HG02588 (cell line): ENCODE results near the gene DGLUCY.
"Not testable (repeated sequence)": the region's sequence is repeated elsewhere in the genome, so short reads cannot be mapped to it uniquely, and the experiment has no call there.

Experiments
- ATAC-seq: cut with Tn5 transposase; IDR thresholded peaks from one replicate; pipeline ENCODE4 v1.9.1; 2021; ENCODE audit warnings: mild to moderate bottlenecking, moderate library complexity; ENCODE audit not compliant: unreplicated experiment

The DGLUCY gene

DNA sequence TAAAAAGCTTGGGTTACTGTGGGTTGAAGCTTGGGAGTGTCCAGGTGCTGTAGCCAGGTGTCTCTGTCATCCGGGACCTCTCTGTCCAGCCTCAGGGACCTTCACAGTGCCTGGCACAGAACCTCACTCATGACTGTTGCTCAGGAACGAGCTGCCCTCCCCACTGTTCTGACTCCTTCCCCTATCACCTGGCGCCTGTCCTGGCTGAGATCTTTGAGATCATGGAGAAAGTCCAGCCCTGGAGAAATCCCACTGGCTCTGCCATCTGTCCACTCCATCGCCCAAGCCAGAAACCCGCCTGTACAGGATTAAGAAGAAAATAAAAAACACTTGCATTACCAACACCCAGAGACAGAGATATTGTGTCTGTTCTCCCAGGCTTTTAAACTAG is 53.5 kb downstream of the DGLUCY start:
- ATAC-seq = no peak

DNA sequence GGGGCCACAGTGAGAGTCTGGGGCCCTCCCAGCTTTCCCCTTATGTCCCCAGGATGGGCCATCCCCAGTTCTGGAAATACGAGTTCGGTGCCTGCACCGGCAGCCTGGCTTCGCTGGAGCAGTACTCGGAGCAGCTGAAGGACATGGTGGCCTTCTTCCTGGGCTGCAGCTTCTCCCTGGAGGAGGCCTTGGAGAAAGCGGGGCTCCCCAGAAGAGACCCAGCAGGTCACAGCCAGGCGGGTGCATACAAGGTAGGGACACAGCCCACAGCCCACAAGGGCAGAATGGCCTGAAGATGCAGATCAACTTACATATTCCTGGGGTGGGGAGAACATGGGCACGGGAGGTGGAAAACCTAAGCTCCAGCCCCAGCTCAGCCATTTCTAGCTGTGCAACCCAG is 56.1 kb downstream of the DGLUCY start:
- ATAC-seq = no peak

- ATAC-seq = no peak
Measured at GRCh38 chr14:91170504-91171121, 56.7 kb downstream of the DGLUCY start.

DNA sequence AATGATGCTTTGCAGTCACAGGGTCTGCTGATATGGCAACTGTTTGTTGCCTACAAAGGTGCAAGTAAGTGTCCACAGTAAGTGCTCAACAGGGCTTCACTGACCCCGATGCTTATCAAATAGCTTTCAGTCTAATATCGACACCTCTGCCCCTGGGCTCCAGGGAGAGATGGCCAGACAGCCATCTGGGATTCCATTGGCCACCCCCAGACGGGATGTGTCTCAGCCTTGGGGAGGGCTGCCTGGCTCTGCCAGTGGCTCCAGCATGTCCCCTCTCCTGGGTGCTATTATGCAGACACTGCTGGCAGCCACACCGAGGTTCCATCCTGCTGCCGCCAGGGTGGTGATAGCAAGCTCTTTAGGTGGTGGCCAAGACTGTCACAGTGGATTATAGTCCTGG is 57.4 kb downstream of the DGLUCY start:
- no peak for ATAC-seq

DNA sequence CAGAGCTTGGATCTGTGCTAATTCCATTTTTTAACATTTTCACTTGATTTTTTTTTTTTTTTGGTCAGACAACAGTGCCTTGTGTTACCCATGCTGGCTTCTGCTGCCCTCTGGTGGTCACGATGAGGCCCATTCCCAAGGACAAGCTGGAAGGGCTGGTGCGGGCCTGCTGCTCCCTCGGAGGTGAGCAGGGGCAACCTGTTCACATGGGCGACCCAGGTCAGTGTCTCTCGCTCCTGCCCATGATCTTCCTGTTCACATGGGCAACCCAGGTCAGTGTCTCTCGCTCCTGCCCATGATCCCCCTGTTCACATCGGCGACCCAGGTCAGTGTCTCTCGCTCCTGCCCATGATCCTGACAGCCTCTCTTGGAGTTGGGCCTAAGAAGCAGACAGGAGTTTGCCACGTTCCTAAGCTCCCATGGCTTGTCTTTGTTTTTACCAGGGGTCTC is 59.4 kb downstream of the DGLUCY start:
- ATAC-seq = no peak

GRCh38 chr14:91173904-91174303 is 60.0 kb downstream of the DGLUCY start:
- ATAC-seq = no peak

DNA sequence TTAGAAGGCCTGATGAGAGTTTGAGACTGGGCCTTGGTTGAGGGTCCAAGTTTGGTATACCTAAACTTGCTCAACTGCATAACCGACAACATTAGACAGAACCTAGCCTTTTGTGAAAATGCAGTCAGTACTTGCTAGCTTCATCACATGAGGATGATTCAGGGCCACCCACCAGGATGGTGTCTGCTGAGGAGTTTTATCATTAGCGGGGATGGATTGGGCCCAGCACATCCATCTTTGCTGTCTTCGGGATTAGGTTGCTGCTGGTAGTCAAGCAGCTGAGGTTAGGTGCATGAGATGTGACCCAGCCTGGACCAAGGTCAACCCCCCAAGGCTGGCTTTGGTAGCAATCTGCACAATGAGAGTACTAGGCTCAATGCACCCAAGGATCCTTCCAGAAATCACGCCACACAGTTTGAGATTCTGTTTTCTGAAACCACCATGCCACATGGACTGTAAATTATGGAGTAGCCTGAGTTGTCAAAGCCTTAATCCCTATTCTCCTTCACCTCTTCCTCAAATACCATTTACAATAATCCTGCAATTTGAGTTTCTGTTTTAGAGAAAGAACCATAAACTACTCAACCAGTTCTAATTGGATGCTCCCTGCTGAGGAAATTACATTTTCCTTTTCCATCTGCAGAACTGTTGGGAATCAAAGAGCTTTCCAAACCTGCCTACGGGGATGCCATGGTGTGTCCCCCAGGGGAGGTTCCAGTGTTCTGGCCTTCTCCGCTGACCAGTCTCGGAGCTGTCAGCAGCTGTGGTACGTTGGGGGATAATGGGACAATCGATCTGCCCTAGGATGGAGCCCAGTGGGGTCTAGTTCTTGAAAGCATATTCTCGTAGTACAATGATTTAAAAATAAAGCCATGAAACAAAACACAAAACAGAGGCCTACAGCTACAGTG is 61.7 kb downstream of the DGLUCY start:
- ATAC-seq = no peak

- ATAC-seq = no peak
Measured at GRCh38 chr14:91177073-91178034, 63.5 kb downstream of the DGLUCY start.

DNA sequence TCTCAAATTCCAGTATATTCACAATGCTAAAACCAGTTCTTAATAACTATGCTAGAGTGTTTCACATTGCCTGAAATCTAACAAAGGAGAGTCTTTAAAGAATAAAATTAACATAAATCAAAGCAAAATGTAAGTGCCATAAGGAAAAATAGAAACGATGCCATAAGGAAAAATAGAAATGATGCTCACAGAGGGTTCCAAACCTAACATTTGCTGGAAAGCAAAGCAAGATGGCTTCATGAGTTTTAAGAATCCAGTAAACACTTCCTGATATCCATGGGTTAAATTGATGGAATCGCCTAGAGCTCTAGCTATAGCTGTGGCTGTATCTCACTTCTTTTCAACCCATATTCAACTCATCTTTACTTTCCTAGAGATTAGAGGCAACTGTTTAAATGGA is 66.7 kb downstream of the DGLUCY start:
- ATAC-seq = no peak

DNA sequence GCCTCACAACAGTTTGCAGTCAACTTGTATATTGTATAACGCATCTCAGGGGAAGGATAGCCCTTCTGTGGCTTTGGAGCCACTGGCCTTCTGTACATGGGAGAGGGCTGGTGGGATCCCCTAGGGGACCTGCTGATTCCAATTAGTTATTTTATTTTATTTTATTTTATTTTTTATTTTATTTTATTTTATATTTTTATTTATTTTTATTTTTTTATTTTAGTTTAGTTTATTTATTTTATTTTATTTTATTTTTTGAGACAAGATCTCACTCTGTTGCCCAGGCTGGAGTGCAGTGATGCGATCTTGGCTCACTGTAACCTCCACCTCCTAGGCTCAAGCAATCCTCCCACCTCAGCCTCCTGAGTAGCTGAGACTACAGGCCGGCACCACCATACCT is 68.9 kb downstream of the DGLUCY start:
- ATAC-seq = not testable (repeated sequence)

GRCh38 chr14:91184559-91184958 is 70.7 kb downstream of the DGLUCY start:
- ATAC-seq = no peak

DNA sequence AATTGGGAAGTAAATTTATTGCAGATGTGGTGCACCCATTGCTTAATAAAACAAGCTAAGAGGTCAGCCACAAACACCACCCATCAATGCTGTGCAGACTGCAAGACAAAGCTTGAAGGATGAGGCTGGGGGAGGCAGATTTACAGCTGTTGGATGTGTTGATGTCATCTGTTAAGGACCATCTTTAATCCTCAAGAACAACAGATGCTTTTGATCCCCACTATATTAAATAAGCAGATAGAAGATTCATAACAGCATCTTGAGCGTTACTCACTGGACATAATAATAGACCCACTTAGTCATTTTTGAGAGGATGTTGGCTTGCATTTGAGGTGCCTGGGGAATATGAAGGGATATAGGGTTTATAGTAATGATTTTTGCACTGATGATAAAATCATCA is 71.8 kb downstream of the DGLUCY start:
- ATAC-seq = no peak

DNA sequence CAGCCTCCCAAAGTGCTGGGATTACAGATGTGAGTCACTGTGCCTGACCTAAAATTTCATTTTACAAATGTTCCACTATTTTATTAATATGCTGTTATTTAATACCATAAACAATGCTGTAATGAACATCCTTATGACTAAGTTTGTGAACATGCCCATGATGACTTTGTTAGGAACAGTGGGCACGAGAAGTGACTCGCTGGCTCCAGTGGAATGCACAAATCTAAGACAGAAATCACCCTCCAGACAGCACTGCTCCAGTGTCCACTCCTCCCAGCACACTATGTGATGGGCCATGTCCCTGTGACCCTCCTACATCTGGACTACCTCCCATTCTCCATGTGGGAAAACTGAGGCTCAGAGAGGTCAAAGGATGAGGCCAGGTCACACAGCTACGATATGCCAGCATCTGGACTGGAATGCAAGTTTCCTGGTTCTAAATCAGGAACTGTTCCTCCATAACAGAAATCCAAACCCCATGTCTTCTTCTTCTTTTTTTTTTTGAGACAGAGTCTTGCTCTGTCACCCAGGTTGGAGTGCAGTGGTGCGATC is 72.7 kb downstream of the DGLUCY start:
- ATAC-seq = no peak

DNA sequence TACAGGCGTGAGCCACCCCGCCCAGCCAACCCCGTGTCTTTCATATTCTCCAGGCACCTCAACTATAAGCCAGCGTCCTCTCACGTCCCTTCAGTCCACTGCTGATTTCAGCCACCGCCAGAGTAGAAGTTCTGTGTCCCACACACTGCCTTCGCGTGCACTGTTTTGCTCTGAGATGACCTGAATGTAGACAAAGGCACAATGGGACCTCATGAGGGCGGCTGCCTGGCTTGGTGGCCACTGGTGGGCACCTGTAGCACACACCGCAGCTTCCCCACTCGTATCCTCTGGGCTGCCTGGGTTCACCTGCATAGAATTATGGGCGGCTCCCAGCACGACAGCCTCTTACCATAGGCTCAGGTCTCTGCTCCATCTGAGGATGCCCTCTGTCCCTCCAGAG is 73.4 kb downstream of the DGLUCY start:
- no peak for ATAC-seq

DNA sequence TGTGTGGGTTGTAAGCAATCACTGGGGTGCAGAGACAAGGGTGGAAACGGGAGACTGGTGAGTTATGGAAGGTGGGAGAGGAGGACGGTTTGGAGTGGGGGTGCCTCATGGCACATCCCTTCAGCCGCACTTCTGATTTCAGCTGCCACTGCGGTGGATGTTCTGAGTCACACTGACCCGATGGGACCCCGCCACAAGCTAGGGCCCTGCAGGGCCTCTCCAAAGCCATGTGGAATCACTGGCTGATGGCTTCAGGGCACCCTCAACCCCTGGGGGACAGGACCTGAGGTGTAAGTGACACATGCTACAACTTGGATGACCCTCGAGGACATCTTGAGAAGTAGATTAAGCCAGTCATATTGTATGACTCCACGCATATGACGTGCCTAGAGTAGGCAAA is 77.0 kb downstream of the DGLUCY start:
- ATAC-seq = no peak

DNA sequence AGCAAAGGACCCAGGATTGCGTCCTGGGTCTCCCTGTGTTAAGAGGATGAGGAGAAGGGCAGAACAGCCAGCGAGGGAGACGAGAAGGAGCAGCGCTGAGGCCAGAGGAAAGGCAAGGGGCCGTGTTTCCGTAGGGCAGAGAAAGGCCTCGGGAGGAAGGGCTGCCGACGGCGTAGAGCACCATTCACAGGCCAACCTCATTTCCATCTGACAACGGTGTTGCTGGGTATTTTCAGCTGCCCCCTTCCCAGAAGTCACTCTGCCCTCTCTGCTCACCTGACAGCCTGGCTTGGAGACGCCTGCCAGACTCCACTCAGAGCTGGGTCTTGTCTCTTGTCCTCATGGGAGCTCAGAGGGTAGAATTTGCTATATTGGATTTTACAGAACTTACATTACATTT is 79.2 kb downstream of the DGLUCY start:
- ATAC-seq = no peak

- ATAC-seq = no peak
Measured at GRCh38 chr14:91195881-91196280, 82.0 kb downstream of the DGLUCY start.

- no peak for ATAC-seq
Measured at GRCh38 chr14:91197631-91198030, 83.8 kb downstream of the DGLUCY start.

GRCh38 chr14:91200802-91201201 is 86.9 kb downstream of the DGLUCY start:
- not testable (repeated sequence) for ATAC-seq

DNA sequence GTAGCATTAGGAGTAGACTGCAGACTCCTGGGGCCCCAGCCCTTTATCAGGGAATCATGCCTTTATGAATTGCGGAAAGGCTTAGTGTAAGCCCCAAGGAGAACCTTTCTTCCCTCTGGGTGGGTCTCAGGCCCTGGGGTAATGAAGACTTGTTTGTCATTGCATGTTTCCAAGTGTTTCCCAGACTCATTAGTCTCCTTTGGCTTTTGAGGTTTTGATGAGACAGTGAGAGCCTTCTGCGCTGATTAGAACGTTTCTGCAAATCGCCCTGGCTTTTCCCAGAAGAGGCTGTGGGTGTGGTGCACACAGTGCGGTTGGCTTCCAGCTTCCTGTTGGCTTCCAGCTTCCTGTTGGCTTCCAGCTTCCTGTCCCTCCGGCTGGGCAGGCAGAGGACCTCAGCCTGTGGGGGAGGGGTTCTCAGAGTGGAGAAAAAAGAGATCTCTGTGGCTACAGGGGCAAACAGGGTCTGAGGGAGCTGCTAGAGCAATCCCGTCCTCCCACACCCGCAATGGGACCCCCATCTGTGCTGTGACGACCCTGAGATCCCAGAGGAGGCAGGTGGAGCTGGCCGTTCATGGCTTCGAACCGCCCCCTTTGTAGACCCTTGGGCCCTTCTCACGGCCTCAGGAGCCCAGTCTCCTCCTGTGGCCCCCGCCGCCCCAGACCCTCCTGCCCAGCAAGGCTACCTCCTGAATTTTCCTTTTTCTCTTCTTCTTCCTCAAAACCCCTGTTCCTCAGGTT is 88.5 kb downstream of the DGLUCY start:
- no peak for ATAC-seq
